Measurements from ENCODE around the gene SPATA33. TPM values are rescaled to one million over a fixed set of nuclear protein-coding genes. Genes with fewer than 3 reads are reported as not detected.

Gene SPATA33
- total RNA-seq, 1 donor: 3.3 TPM

DNA sequence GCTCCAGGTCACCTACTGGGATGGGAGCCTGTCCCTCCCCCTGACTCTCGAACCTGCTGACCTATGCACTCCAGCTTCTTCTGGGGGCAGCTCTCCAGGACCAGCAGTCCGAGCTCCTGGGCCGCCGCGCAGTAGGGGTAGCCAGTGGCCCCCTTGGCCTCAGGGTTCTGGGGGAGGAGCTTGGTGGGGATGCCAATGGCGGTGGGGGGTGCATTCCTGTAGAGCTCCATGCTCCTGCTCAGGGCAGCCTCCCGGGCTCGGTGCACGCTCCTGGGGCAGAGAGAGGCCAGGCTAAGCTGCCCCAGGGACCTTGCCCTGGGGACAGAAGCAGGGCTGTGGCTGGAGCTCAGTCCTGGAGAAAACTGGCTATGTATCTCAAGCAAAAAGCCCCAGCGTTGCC lies 51.5 kb downstream of the SPATA33 start:
- Histone ChIP-seq H3K27ac (ENCODE audit: low read depth, low read length) (no peak overlapping the region), H4K20me1 (ENCODE audit: insufficient read depth, low read length) (no peaks in the 10 kb centered on the region), H3K27me3 (ENCODE audit: insufficient read depth, low read length) (peaks cover 4% of the 10 kb centered on the region), H3K4me3 (ENCODE audit: insufficient read depth, low read length) (no peak overlapping the region), H3K79me2 (ENCODE audit: insufficient read depth, low read length) (peaks cover 3% of the 10 kb centered on the region), H3K4me1 (ENCODE audit: insufficient read depth, low read length) (peaks cover 12% of the 10 kb centered on the region), H3K36me3 (ENCODE audit: insufficient read depth, low read length) (peaks cover under 1% of the 10 kb centered on the region), H3K9me3 (ENCODE audit: low read depth, low read length) (no peaks in the 10 kb centered on the region), H3K4me2 (ENCODE audit: insufficient read depth, low read length) (no peak overlapping the region), H2AFZ (ENCODE audit: low read length) (no peak overlapping the region)
- DNase-seq (ENCODE audit: insufficient read length, low spot score, missing footprints): no peak
- TF ChIP-seq, protein P1, sequence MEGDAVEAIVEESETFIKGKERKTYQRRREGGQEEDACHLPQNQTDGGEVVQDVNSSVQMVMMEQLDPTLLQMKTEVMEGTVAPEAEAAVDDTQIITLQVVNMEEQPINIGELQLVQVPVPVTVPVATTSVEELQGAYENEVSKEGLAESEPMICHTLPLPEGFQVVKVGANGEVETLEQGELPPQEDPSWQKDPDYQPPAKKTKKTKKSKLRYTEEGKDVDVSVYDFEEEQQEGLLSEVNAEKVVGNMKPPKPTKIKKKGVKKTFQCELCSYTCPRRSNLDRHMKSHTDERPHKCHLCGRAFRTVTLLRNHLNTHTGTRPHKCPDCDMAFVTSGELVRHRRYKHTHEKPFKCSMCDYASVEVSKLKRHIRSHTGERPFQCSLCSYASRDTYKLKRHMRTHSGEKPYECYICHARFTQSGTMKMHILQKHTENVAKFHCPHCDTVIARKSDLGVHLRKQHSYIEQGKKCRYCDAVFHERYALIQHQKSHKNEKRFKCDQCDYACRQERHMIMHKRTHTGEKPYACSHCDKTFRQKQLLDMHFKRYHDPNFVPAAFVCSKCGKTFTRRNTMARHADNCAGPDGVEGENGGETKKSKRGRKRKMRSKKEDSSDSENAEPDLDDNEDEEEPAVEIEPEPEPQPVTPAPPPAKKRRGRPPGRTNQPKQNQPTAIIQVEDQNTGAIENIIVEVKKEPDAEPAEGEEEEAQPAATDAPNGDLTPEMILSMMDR (IDR thresholded peaks at IDR 0.05; ENCODE audit: extremely low read depth, low read depth, low read length): no peak

DNA sequence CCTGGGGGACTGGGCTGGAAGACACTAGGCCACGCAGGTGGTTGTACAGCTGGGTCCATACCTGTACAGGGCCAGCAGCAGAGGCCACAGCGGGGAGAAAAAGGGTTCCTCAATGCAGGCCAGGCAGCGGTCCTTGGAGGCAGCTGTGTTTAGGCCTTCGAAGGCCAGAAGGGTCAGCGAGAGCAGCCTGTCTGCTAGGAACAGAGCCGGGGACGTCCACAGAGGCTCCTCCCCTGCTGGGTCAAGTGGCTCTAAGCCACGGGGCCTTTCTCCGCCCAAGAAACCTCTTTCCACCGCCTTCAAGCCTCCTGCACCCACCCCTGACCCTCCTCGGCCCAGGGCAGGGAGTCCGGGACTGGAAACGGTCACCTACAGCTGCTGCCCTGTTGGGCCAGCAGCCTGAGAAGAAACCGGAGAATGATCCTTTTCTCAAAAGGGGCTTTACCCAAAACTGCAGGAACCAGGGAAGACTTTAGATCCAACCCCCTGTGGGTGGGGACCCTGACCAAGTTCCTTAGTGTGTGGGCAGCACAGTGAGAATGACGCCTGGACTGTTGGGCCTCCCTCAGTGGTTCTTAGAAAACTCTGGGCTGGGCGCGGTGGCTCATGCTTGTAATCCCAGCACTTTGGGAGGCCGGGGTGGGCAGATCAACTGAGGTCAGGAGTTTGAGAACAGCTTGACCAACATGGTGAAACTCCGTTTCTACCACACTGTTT lies 52.2 kb downstream of the SPATA33 start:
- no peaks in the 10 kb centered on the region for H3K9me3 ChIP-seq (ENCODE audit: low read depth, low read length)
- peaks cover 4% of the 10 kb centered on the region for H3K36me3 ChIP-seq (ENCODE audit: insufficient read depth, low read length)
- H3K4me2 ChIP-seq (ENCODE audit: insufficient read depth, low read length): no peak overlapping the region
- peaks cover 5% of the 10 kb centered on the region for H3K79me2 ChIP-seq (ENCODE audit: insufficient read depth, low read length)
- H3K27ac ChIP-seq (ENCODE audit: low read depth, low read length): no peak overlapping the region
- TF ChIP-seq, protein P1 (IDR thresholded peaks at IDR 0.05; ENCODE audit: extremely low read depth, low read depth, low read length): no peak
- no peak overlapping the region for H2AFZ ChIP-seq (ENCODE audit: low read length)
- no peak overlapping the region for H3K4me3 ChIP-seq (ENCODE audit: insufficient read depth, low read length)
- no peaks in the 10 kb centered on the region for H4K20me1 ChIP-seq (ENCODE audit: insufficient read depth, low read length)
- DNase-seq (ENCODE audit: insufficient read length, low spot score, missing footprints): no peak
- H3K4me1 ChIP-seq (ENCODE audit: insufficient read depth, low read length): peaks cover 12% of the 10 kb centered on the region
- peaks cover 2% of the 10 kb centered on the region for H3K27me3 ChIP-seq (ENCODE audit: insufficient read depth, low read length)

DNA sequence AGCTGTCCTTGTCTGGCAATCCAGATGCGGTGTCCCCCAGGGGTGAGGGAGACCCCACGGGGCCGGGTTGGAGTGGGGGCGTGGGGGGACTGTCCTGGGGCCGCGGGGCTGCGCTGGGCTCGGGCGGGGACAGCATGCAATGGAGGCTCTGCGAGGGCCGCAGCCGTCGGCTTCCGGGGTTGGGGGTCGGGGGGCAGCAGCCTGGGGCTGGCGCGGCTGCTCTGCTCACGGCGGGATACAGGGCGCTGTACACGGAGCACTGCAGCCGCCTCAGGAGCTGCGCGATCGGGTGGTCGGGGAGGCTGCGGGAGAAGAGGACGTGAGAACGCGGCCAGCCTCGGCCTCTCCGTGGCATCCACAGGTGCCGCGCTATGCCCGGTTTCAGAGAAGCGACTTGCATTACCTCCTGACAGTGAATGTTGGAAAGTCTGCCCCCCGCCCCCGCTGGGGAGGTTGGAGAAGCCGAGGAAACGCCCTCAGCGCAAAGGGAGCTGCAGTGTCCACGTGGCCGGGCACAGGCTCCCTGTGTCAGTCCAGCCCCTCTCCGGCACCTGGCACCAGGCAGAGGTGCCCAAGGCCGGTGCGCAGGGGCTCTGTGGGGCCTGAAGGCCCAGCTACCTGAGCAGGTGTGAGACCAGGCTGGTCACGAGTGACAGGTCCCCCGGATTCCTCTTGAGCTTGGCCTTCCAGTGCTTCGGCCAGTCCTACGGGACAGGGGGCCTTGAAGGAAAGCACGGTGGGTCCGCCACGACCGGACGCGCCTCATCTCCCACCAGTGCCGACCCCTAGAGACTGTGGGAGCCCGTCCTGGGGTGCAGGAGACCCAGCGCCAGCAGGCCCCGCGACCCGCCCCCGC lies 53.3 kb downstream of the SPATA33 start:
- peaks cover 5% of the 10 kb centered on the region for H3K79me2 ChIP-seq (ENCODE audit: insufficient read depth, low read length)
- peaks cover 4% of the 10 kb centered on the region for H3K36me3 ChIP-seq (ENCODE audit: insufficient read depth, low read length)
- H3K27me3 ChIP-seq (ENCODE audit: insufficient read depth, low read length): no peaks in the 10 kb centered on the region
- TF ChIP-seq, protein P1 (IDR thresholded peaks at IDR 0.05; ENCODE audit: extremely low read depth, low read depth, low read length): no peak
- H3K27ac ChIP-seq (ENCODE audit: low read depth, low read length): no peak overlapping the region
- H3K4me3 ChIP-seq (ENCODE audit: insufficient read depth, low read length): no peak overlapping the region
- H3K4me2 ChIP-seq (ENCODE audit: insufficient read depth, low read length): no peak overlapping the region
- no peaks in the 10 kb centered on the region for H3K9me3 ChIP-seq (ENCODE audit: low read depth, low read length)
- no peak for DNase-seq (ENCODE audit: insufficient read length, low spot score, missing footprints)
- no peaks in the 10 kb centered on the region for H4K20me1 ChIP-seq (ENCODE audit: insufficient read depth, low read length)
- H3K4me1 ChIP-seq (ENCODE audit: insufficient read depth, low read length): peaks cover 12% of the 10 kb centered on the region
- H2AFZ ChIP-seq (ENCODE audit: low read length): no peak overlapping the region

All from osteoblast (primary cell).